ENCODE measurements around the gene SIN3B.

The SIN3B gene

GRCh38 chr19:16897029-16897855, 68.0 kb downstream of the SIN3B start (continued):
- TF ChIP-seq ZNF518A (tag by site-specific recombination; conservative IDR thresholded peaks at IDR 0.05; ENCODE audit: low read depth) (no peak), ZXDB (tag by site-specific recombination; IDR thresholded peaks at IDR 0.05) (no peak), ZBTB17 (tag by site-specific recombination; IDR thresholded peaks at IDR 0.05) (no peak), WT1 (tag by site-specific recombination; IDR thresholded peaks at IDR 0.05) (no peak), KLF10 (tag by site-specific recombination; IDR thresholded peaks at IDR 0.05) (peak; percentile 83), KLF7 (tag by site-specific recombination; IDR thresholded peaks at IDR 0.05; ENCODE audit: borderline replicate concordance) (no peak), GLI4 (tag by site-specific recombination; IDR thresholded peaks at IDR 0.05) (no peak), ZNF350 (tag by site-specific recombination; IDR thresholded peaks at IDR 0.05) (no peak), ZEB2 (tag by site-specific recombination; IDR thresholded peaks at IDR 0.05) (no peak), ZNF560 (tag by site-specific recombination; IDR thresholded peaks at IDR 0.05; ENCODE audit: borderline replicate concordance) (no peak), ZNF37A (tag by site-specific recombination; IDR thresholded peaks at IDR 0.05) (no peak), ZNF621 (tag by site-specific recombination; IDR thresholded peaks at IDR 0.05) (no peak), PRDM1 (tag by site-specific recombination; IDR thresholded peaks at IDR 0.05) (no peak), ZNF629 (tag by site-specific recombination; IDR thresholded peaks at IDR 0.05) (no peak), ZFHX2 (tag by site-specific recombination; conservative IDR thresholded peaks at IDR 0.05) (peak; percentile 85), ZNF76 (tag by site-specific recombination; IDR thresholded peaks at IDR 0.05; ENCODE audit: borderline replicate concordance, low read depth) (no peak), ZBTB20 (tag by site-specific recombination; IDR thresholded peaks at IDR 0.05) (peak; percentile 97), ZNF391 (tag by site-specific recombination; IDR thresholded peaks at IDR 0.05; ENCODE audit: borderline replicate concordance, low read depth) (no peak), OVOL3 (tag by site-specific recombination; IDR thresholded peaks at IDR 0.05) (no peak), BCL11B (tag by site-specific recombination; IDR thresholded peaks at IDR 0.05; ENCODE audit: low read depth) (no peak), ZBTB8A (tag by site-specific recombination; IDR thresholded peaks at IDR 0.05) (0 out of 2 replicates have a peak, but pooled peaks have one; percentile 22), REPIN1 (tag by site-specific recombination; IDR thresholded peaks at IDR 0.05; ENCODE audit: low read depth) (no peak), ZNF776 (tag by site-specific recombination; IDR thresholded peaks at IDR 0.05; ENCODE audit: borderline replicate concordance) (no peak), ELK4 (IDR thresholded peaks at IDR 0.05; ENCODE audit: borderline replicate concordance, low read depth, low read length) (no peak), ZNF48 (tag by site-specific recombination; IDR thresholded peaks at IDR 0.05) (no peak), GLIS2 (tag by site-specific recombination; IDR thresholded peaks at IDR 0.05) (peak; percentile 72), ZNF394 (tag by site-specific recombination; IDR thresholded peaks at IDR 0.05; ENCODE audit: borderline replicate concordance) (peak; percentile 13; the same call in 1 of the 2 replicates), SCRT2 (tag by site-specific recombination; IDR thresholded peaks at IDR 0.05) (no peak), GLI2 (tag by site-specific recombination; IDR thresholded peaks at IDR 0.05; ENCODE audit: borderline replicate concordance, low read depth) (no peak)
- TF ChIP-seq, protein P1, sequence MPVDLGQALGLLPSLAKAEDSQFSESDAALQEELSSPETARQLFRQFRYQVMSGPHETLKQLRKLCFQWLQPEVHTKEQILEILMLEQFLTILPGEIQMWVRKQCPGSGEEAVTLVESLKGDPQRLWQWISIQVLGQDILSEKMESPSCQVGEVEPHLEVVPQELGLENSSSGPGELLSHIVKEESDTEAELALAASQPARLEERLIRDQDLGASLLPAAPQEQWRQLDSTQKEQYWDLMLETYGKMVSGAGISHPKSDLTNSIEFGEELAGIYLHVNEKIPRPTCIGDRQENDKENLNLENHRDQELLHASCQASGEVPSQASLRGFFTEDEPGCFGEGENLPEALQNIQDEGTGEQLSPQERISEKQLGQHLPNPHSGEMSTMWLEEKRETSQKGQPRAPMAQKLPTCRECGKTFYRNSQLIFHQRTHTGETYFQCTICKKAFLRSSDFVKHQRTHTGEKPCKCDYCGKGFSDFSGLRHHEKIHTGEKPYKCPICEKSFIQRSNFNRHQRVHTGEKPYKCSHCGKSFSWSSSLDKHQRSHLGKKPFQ (tag by site-specific recombination; IDR thresholded peaks at IDR 0.05): no peak
- TF ChIP-seq, protein P2, sequence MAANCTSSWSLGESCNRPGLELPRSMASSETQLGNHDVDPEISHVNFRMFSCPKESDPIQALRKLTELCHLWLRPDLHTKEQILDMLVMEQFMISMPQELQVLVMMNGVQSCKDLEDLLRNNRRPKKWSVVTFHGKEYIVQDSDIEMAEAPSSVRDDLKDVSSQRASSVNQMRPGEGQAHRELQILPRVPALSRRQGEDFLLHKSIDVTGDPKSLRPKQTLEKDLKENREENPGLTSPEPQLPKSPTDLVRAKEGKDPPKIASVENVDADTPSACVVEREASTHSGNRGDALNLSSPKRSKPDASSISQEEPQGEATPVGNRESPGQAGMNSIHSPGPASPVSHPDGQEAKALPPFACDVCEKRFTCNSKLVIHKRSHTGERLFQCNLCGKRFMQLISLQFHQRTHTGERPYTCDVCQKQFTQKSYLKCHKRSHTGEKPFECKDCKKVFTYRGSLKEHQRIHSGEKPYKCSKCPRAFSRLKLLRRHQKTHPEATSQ (tag by site-specific recombination; IDR thresholded peaks at IDR 0.05): no peak
